OCI-M1 (cell line): Measurements from ENCODE around the gene CPT1B.

ENCODE experiments used
- DNase-seq: peaks from one replicate; lab custom pipeline; 2025; lab: John Stamatoyannopoulos, UW

Gene CPT1B

DNA sequence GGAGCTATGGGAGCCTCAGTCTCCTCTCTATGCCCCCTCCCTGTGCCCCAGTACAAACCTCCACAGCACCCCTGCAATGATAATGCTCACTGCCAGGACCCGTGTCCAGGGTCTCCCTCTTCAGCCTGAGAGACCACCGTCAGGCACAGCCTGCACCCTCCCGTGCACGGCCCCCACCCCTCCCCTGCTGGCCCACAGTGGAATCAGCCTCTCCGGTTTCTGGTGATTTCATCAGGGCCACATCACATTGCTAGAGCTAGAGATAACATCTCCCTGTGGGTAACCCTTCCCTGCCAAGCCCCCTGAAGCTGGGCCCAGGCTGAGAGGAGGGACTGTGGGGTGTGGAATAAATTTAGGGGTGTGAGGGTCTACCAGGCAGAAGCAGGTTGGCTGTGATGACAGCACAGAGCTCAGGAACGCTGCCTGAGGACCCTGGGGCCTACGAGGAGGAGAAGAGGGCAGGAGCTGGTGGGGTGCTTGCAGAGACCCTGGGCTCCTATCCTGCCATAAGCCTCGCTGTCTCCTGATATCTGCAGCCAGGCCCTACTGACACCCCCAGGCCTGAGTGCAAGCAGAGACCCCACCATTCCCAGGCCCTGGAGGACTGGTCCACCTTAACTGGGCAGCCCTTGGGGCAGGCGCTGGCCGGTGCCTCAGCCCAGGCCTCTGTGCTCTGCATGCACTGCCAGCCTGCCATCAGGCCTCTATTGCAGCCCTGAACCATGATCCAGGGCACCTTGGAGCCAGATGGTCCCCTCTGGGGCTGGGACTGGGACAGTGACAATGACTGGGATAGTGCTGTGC, 32.5 kb downstream of the CPT1B start, which contains the start of gene KLHDC7B:
Gene KLHDC7B (plus strand): TSS at position 378 of the 804 bp plus-strand sequence. CDS start 345 bp downstream, at position 723.
- DNase-seq: peak; percentile 81

DNA sequence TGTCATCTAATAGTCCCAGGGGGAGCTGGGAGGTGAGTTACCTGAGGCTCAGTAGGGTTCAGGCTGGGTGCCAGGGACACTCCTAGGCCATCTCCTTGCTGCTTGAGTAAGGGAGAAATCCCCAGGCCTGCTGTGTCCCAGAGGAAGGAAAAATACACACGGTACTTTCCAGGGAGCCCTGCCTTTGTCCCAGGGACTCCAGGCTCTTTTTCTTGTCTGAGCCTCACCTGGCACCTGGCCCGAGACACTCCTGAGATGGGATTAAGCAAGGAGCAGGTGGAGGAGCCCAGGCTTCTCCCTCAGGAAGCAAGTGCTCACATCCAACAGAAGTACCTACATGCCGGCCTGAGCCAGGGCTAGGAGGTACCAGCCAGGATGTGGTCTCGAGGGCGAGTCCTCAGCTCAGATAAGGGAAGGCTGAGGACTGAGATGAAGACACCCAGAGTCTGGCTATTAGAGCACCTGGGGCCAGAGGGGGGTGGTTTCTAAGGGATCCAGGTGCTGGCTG, 33.4 kb downstream of the CPT1B start:
- DNase-seq: peak; percentile 47

DNA sequence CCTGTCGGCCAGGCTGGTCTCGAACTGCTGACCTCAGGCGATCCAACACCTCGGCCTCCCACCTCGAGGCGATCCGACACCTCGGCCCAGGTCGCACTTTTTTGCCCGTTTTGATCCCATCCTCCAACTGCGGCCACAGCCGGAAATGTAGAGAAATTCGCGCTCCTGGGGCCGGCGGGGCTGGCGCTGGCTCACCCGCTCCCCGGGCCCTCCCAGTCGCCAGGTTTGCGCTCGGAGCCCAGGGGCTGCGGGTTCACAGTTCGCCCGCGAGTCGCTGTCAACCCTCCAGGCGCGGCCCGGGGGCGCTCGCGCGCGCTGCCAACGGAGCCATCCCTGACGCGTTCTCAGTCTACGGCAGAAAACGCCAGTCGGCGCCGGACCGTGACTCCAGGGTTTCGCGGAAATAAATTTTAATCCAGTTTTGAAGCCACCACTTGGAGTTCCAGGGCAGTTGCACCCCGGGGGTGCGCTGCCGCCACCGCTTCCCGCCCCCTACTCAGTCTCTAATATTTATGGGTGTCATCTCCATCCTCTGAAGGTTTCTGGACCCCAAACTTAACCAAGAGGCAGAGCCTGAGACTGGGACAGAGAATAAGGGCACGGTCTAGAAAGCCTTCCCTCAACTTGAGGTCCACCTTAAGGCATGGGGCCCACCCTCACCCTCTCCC, 34.0 kb downstream of the CPT1B start:
- DNase-seq: peak; percentile 82

DNA sequence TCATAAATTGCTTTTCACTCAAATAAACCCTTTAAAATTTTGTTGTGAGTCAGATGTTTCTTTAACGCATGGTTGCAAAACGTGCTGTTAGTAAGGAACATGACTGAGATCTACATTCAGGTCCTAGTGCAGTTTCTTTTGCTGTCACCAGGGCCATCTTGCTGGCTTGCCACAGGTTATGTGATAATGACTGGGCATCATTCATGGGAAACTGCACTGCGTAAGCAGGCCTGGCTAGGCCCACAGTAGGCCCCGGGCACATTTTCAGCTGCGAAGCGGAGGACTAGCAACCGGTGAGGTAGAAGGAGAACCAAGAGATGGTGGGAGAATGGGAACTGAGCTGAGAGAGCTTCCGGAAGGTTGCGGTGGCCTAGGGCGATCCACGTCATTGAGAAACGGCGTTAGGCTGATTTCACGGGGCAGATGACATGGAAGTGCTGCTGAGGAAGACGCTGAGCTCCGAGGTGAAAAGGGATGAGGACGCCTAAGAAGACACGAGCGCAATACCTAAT, 35.8 kb downstream of the CPT1B start:
- no peak for DNase-seq

DNA sequence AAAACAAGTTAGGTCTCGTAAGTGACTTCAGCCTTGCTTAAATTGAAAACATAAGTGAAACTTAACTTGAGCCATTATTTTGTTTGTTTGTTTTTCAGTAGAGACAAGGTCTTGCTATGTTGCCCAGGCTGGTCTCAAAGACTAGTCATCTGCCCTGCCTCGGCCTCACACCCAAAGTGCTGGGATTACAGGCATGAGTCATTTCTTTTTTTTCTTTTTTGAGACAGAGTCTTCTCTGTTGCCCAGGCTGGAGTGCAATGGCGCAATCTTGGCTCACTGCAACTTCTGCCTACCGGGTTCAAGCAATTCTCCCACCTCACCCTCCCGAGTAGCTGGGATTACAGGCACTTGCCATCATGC, 36.6 kb downstream of the CPT1B start:
- DNase-seq: peak; percentile 70

DNA sequence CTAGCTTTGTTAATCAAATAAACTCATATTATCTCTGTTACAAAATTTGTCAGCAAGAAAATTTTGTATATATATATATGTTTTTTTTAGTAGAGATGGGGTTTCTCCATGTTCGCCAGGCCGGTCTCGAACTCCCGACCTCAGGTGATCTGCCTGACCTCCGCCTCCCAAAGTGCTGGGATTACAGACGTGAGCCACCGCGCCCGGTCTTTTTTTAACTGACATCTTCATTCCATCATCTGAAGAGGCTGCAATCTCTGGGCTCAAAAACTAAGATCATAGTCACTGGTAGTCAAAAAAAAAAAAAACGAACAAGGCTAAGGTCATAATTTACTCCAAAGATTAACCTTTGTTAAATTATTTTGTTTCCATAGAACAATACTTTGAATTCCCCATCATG, 37.8 kb downstream of the CPT1B start:
- DNase-seq: no peak

DNA sequence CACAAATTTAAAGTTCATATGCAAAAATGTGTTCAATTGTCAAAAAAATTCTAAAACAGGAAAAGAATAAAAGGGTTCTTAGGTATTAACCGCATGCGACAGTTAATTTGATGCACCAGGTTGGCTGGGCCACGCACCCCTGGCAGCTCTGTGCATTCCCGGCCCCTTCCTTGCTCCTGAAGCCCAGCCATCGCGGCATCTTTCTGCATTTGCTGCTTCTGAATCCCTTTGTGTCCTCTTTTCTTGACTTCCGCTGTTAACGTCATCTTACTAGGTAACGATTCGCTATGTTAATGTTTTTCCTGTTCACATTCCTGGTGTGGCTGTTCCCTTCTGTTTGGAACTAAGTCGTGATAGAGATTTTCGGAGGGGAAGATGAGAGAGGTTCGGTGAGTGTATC, 40.5 kb downstream of the CPT1B start:
- DNase-seq: no peak

DNA sequence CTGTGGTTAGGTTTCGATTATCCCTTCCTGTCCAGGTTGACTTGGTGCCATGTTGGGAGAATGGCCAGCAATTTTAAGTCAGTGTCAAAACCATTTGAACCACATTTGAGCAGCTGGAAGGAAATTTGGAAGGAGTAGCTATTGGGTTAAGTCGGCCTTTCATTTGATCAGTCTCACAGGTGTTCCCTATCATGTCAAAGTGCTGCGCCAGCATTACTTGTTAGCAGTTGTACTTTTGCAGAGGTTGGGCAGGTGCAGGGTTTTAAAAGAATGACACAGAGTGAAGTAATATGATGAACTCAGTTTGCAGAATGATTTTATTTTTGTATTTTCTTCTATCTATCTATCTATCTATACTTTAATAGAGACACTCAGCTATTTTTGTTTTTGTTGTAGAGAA, 42.0 kb downstream of the CPT1B start:
- DNase-seq: no peak

DNA sequence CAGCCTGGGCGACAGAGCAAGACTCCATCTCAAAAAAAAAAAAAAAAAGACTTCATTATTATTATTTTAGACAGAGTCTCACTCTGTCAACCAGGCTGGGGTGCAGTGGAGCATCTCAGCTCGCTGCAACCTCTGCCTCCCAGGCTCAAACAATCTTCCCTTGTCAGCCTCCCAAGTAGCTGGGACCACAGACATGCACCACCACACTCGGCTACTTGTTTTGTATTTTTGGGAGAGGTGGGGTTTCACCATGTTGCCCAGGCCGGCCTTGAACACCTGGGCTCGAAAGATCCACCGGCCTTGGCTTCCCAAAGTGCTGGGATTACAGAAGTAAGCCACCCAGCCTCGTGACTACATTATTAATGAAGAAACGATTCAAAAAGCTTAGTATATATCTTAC, 43.1 kb downstream of the CPT1B start:
- no peak for DNase-seq

DNA sequence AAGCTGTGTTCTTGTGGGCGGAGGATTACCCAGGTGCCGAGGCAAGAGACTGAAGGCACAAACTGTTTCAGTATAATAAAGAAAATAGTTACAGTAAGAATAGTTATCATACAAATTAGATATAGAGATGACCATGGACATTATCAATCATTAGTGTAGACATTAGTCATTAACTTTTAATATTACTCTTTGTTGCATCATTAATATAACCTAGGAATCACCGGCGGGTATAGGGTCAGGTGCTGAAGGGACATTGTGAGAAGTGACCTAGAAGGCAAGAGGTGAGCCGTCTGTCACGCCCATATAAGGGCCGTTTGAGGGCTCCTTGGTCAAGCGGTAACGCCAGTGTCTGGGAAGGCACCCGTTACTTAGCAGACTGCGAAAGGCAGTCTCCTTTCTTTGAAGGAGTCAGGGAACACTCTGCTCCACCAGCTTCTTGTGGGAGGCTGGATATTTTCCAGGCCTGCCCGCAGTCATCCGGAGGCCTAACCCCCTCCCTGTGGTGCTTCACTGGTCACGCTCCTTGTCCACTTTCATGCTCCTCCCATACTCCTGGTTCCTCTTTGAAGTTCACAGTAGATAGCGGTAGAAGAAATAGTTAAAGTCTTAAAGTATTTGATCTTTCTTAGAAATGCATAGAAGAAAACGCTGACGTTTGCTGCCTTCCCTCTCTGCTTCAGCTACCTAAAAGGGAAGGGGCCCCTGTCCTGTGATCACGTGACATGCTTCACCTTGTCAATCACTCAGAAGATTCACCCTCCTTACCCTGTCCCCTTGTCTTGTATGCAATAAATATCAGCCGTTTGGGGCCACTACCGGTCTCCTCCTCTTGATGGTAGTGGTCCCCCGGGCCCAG, 44.1 kb downstream of the CPT1B start:
- DNase-seq: peak; percentile 97

DNA sequence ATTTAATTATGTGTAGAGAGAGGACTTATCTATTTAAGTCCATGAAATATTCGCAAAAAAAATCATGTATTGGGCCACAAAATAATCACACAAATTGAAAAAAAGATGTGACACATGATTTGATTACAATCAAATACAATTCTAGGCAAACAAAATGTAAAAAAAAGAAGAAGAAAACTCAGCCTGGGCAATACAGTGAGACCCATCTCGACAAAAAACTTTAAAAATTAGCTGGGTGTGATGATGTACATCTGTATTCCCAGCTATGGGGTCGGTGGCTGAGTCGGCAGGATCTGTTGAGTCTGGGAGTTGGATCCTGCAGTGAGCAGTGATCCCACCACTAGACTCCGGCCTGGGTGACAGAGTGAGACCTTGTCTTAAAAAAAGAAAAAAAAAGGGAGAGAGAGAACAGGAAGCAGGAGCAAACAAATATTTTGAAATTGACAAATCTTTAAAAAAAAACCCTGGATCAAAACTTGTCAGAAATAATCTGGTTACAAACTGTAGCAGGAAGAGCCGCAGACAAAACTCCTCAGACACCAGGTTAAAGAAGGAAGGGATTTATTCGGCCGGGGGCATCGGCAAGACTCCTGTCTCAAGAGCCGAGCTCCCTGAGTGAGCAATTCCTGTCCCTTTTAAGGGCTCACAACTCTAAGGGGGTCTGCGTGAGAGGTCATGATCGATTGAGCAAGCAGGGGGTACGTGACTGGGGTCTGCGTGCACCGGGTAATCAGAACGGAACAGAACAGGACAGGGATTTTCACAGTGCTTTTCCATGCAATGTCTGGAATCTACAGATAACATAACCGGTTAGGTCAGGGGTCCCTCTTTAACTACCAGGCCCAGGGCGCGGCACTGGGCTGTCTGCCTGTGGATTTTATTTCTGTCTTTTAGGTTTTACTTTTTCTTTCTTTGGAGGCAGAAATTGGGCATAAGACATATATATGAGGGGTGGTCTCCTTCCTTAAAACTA, 45.1 kb downstream of the CPT1B start:
- DNase-seq: peak; percentile 86

DNA sequence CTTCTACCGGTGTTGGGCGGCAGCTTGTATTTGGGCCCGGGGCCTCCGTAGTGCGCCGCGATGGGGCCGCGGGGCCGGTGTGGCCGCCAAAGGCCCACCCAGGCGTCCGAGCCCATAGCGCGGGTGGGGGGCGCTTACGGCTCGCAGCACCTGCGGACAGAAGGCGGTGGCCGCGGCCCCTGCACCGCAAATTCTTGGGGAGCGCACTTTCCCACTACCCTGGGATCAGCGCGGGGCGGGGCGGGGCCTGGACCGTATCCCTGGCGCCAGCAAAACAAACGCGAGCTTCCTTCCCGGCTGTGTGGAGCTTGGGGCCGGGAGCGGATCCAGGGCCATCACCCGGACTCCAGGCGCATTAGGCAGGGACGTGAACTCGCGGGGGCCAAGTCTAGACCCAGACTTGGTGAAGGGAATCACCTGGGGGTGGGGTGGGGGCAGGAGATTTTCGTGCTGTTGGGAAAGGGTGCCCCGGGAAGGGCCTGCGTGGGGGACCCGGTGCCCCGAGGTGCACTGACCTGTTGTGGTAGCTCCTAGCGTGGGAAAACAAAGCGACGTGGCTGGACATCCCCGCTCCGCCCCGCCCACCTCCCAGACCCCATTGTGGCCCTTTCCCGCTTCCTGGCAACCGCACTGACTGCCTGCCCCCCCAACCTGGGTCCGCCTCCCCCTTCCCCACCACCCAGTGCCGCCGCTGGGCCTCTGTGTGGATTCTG, 46.1 kb downstream of the CPT1B start:
- DNase-seq: peak; percentile 71

DNA sequence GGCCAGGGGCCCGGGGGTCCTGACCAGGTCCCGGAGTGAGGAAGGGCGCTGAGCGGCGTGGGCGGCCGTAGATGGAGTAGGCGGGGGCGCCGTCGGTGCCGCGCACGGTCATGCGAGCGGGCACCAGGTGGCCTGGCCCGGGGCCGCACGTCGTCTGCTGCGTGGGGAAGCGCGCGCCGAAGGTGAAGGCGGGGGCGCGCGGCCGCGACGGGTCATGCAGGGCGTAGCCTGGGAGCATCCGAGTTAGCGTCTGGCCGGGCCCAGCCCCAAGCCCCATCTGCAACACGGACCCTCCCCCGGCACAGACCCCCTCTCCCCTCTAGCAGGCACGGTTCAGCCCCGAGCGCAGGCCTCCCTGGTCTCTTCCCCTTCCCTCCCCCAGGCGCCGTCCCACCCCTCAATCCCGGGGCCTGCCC, 46.7 kb downstream of the CPT1B start:
- peak; percentile 70 for DNase-seq

DNA sequence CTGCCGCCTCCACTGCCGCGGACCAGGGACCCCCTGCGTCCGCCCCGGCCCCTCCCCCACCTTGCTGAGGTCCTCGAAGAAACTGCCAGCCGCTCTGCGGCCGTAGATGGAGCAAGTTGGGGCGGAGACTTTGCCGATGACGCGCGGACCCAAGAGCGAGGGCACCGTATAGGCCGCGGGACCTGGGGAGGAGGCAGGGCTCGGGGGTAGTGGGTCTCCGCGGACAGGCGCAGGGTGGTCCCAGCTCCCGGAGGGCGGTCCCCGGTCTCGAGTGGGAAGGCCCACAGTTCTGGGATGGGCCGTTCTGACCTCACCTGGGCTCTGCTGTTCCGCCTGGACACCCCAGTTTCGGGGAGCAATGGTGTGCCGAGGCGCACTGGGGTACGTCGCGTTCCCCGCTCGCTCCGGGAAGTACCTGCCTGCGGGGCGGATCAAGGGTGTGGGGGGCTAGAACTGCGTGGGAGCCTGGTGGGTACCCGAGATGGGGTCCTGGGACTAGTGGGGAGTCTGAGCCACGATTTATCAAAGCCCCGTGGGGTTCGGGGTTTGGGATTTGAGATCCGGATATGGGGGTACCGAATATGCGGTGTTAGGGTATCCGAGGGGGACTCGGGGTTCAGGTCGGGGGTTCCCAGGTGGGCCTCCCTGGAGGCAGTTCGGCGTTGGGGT, 47.2 kb downstream of the CPT1B start:
- peak; percentile 92 for DNase-seq

DNA sequence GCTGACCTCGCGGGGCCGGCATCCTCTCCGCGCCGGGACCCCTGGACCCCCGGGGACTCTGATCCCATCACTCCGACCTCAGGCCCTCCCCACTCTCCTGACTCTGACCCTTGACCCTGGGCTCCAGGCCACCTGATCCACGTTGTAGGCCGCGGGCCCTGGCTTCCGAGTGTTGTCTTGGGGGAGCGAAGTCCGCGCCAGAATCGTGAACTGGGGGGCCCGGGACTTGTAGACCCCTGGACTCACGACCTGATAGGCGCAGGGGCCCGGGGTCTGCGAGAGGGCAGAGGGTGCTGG, 47.7 kb downstream of the CPT1B start:
- DNase-seq: no peak

DNA sequence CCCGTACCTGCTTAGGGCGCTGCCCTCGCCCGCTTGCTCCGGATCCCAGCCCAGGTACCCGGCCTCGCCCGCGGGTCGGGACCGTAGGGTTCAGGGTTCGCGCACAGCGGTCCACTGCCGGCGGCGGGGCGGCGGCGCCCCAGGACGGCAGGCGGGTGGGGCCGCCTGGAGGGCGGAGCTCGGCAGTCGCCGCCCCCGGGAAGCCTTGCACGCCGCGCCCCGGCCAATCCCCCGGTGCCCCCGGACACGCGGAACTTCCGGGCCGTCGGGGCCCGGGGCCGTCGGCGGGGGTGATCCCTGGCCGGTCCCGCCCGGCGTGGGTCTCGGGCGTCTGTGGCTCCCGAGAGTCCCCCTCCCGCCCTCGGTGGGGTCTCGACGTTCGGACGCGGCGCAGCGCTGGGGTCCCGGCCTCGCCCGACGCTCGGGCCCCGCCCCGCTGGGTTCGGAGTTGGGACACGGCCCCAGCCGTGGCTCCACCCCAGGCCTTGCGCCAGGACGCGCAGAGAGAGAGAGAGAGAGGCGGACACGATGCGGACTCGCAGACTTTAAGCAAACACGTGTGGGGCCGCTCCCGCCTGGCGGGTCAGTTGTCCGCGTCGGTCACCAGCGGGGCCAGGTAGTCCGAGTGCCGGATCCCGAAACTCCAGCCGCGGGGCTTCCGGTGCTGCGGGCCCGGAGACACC, 48.2 kb downstream of the CPT1B start, which contains the start of gene TYMP:
Gene TYMP (minus strand): TSS at position 116 of the 683 bp plus-strand sequence. CDS start 303 bp downstream, outside the sequence.
- peak; percentile 70 for DNase-seq

DNA sequence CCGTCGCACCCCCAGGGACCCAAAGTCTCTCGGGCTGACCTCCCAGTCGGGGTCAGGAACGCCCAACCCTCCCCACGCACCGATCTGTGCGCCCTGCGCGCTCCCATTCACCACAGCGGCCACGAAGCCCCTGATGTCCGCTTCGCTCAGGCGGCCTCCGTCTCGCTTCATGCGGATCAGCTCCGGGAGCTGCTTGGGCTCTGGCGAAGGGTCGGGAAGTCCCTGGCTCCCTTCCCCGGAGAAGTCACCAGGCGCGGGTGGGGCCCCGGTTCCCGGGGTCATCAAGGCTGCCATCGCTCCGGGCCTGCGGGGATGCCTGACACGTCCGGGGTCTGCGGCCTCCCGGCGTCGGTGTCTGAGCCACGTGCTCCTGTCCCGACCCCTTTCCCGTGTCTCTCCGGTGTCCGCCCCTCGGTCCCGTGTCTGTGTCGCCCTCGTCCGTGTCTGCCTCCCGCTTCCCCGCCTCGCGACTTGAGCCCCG, 48.8 kb downstream of the CPT1B start:
- no peak for DNase-seq

DNA sequence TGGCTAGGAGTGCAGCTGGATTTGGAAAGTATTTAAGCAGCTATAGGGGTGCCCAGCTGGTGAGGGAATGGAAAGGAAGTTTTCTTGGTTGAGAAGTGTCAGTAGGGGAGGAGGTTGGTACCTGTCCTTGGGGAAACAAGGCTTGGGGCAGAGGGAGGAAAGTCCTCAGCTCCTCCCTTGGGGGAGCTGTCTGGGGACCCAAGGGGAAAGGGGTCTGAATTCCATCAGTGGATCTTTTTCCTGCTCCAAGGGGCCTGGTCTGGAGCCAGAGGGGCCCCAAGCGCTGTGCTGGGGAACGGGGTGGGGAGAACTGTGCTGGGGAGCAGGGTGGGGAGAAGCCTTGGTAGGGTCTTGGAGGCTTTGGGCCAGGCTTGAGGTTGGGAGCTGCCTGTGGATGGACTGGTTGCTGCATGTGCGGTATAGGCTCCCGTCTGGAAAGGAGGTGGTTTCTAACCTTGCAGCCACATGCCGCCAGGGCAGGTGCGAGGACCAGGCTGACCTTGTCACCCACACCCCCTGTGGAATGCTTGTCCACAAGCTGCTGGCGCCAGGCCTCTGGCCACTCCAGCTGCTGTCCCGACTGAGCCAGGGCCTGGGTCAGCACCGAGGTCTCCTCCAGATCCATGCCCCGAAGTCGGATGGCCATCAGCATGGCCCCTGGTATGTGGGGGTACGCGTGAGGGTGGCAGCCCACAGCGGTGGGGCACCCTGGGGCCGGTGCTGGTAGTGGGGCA, 49.4 kb downstream of the CPT1B start:
- DNase-seq: peak; percentile 31
